Adipocyte (in vitro differentiated cells): ENCODE data around the gene AMMECR1.
A peak's percentile ranks its signal among the peaks of the same experiment; 100 is the strongest.

Source experiments
- DNase-seq: peaks from one replicate; pipeline ENCODE4 v3.0.0-alpha.2; 2015; ENCODE audit warnings: low read depth
- H3K27me3 ChIP-seq: replicated peaks from 2 replicates; pipeline ENCODE4 v1.7.0; 2013; ENCODE audit warnings: mild to moderate bottlenecking, low read length, moderate library complexity; ENCODE audit not compliant: control insufficient read depth, insufficient read depth
- H3K36me3 ChIP-seq: 2 replicates; pipeline ENCODE4 v1.7.0; 2013; ENCODE audit warnings: low read length, mild to moderate bottlenecking, moderate library complexity; ENCODE audit not compliant: control insufficient read depth, insufficient read depth, severe bottlenecking
- H3K4me1 ChIP-seq: 2 replicates; pipeline ENCODE4 v1.7.0; 2013; ENCODE audit warnings: mild to moderate bottlenecking, low read length, moderate library complexity; ENCODE audit not compliant: control insufficient read depth, insufficient read depth
- H3K4me3 ChIP-seq: 2 replicates; pipeline ENCODE4 v1.7.0; 2013; ENCODE audit warnings: mild to moderate bottlenecking, low read length, moderate library complexity
- H3K9ac ChIP-seq: 2 replicates; pipeline ENCODE4 v1.7.0; 2013; ENCODE audit warnings: mild to moderate bottlenecking, low read length, moderate library complexity
- H3K9me3 ChIP-seq: 2 replicates; pipeline ENCODE4 v1.7.0; 2013; ENCODE audit warnings: mild to moderate bottlenecking, low read length, moderate library complexity; ENCODE audit not compliant: control insufficient read depth

The AMMECR1 gene

DNA sequence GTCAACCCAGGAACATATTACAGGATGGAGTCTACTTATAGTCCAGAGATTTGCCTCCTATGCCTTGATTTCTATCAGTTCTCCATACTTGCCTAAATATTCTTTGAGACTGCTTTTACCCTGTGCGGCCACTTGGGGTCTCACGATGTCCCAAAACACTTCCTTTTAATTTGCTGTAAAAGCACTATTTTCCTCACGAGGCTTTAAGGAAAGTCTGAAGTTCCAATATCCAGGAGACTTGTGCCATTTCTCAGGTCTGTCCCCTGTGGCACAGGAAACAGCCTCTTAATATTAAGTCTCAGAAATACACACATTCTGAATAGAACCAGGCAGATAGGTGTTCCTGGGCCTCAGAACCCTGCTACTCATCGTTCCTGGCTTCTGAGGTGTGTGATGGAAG lies 172.0 kb downstream of the AMMECR1 start:
- Histone ChIP-seq H3K4me3 (no peak overlapping the region), H3K27me3 (peaks cover 13% of the 10 kb centered on the region), H3K9me3 (peaks cover 7% of the 10 kb centered on the region), H3K4me1 (peaks cover 28% of the 10 kb centered on the region), H3K36me3 (no peaks in the 10 kb centered on the region), H3K9ac (peak overlapping the region; percentile 15)
- DNase-seq: peak; percentile 67

DNA sequence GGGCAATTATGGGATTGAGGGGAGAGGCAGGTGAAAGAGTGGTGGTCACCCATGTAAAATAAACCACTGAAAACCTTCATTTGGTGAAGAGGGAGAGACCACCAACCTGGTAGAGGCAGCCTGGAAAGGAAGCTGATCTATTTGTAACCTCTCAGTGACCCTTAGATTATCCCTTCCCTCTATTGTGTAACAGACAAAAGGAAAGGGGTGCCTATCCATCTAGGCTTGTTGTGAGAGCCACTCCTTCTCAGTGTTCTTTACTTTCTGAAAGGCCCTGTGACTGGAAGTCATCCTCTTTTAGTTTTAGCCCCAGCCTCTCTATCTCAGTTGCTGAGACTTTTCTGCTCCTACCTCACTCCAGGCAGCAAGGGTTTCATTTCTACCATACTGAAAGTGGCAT lies 172.6 kb downstream of the AMMECR1 start:
- Histone ChIP-seq H3K4me1 (peaks cover 28% of the 10 kb centered on the region), H3K36me3 (no peaks in the 10 kb centered on the region), H3K27me3 (peaks cover 13% of the 10 kb centered on the region), H3K4me3 (no peak overlapping the region), H3K9me3 (peaks cover 9% of the 10 kb centered on the region), H3K9ac (no peak overlapping the region)
- no peak for DNase-seq
